GM12878 (cell line): Measurements from ENCODE around the gene GAP43. TPM values are rescaled to one million over a fixed set of nuclear protein-coding genes. Genes with fewer than 3 reads are reported as not detected.

Experiments used
- ATAC-seq: fragments of 200-7000 bp; cut with Tn5 transposase; 3 replicates; pipeline ENCODE4 v1.9.1; 2020; ENCODE audit warnings: mild to moderate bottlenecking, moderate library complexity
- BruUV-seq: library from RNA; stranded (reverse); fragments of 400-500 nt; replicated peaks from 2 replicates; lab custom pipeline; 2021; lab: Mats Ljungman, UMichigan
- CTCF ChIA-PET: fragments of 300-600 bp; sonication (Branson Sonifier 250); formaldehyde crosslinking; extraction: SDS; loops from one replicate; lab custom pipeline; 2021; ENCODE audit warnings: inconsistent platforms; lab: Yijun Ruan, JAX
- POLR2A ChIA-PET: fragments of 350-600 bp; formaldehyde crosslinking; extraction: SDS; loops from one replicate; lab custom pipeline; 2021; ENCODE audit warnings: inconsistent platforms; lab: Charles Lee
- RAD21 ChIA-PET: fragments of 300-600 bp; sonication (Branson Sonifier 250); formaldehyde crosslinking; loops from one replicate; lab custom pipeline; 2023; ENCODE audit warnings: antibody characterized with exemption; ENCODE audit not compliant: unreplicated experiment; lab: Charles Lee
- SMC1A ChIA-PET: fragments of 300-600 bp; sonication (Branson Sonifier 250); formaldehyde crosslinking; loops from one replicate; lab custom pipeline; 2023; ENCODE audit not compliant: unreplicated experiment, uncharacterized antibody; lab: Charles Lee
- DNase-seq: peaks from one replicate; pipeline ENCODE4 v3.0.0-alpha.2; 2011; ENCODE audit warnings: low read depth, low spot score
- FAIRE-seq: peaks from 3 replicates; lab custom pipeline; 2011; peaks lifted over from hg19 to GRCh38; lab: Jason Lieb, UNC
- H2AFZ ChIP-seq: 2 replicates; pipeline ENCODE4 v1.6.0; 2011; ENCODE audit warnings: low read depth, low read length, control low read depth; ENCODE audit not compliant: control insufficient read depth
- H3K27ac ChIP-seq: 2 replicates; pipeline ENCODE4 v1.5.1; 2011; ENCODE audit warnings: control low read depth; ENCODE audit not compliant: control insufficient read depth, insufficient read depth
- H3K27me3 ChIP-seq, 2 experiments: replicated peaks in 1 of 2; 2 replicates each; pipeline versions ENCODE4 v1.6.0 to v1.6.1; 2011; ENCODE audit warnings: low read length in 1 of 2; ENCODE audit not compliant: control insufficient read depth in 2 of 2, insufficient read depth in 2 of 2
- H3K36me3 ChIP-seq, 2 experiments: 2 replicates each; pipeline ENCODE4 v1.5.1; 2011; ENCODE audit warnings: low read length in 1 of 2; ENCODE audit not compliant: control insufficient read depth in 2 of 2, insufficient read depth in 2 of 2
- H3K4me1 ChIP-seq: 2 replicates; pipeline ENCODE4 v1.6.1; 2011; ENCODE audit warnings: mild to moderate bottlenecking, low read length, moderate library complexity, mixed read lengths; ENCODE audit not compliant: control insufficient read depth, insufficient read depth
- H3K4me2 ChIP-seq: 2 replicates; pipeline ENCODE4 v1.6.0; 2011; ENCODE audit warnings: control low read depth; ENCODE audit not compliant: control insufficient read depth, insufficient read depth
- H3K4me3 ChIP-seq: fragments of 200-600 bp; sonication (generic); 2 replicates; pipeline ENCODE4 v1.5.1; 2016
- H3K79me2 ChIP-seq: 2 replicates; pipeline ENCODE4 v1.6.0; 2011; ENCODE audit warnings: low read length; ENCODE audit not compliant: control insufficient read depth, insufficient read depth
- H3K9ac ChIP-seq: 2 replicates; pipeline ENCODE4 v1.8.0; 2011; ENCODE audit warnings: low read length, control low read depth, mixed read lengths; ENCODE audit not compliant: control insufficient read depth, insufficient read depth
- H3K9me3 ChIP-seq: replicated peaks from 3 replicates; pipeline ENCODE4 v1.5.1; 2011; ENCODE audit warnings: mild to moderate bottlenecking, low read length; ENCODE audit not compliant: control insufficient read depth, insufficient read depth
- H4K20me1 ChIP-seq: 2 replicates; pipeline ENCODE4 v1.6.0; 2011; ENCODE audit not compliant: control insufficient read depth, insufficient read depth
- JUNB ChIP-seq: IDR thresholded peaks from 2 replicates; pipeline ENCODE4 v1.6.1; 2016; ENCODE audit warnings: antibody characterized with exemption, mild to moderate bottlenecking
- KLF5 ChIP-seq: fragments of 450-650 bp; IDR thresholded peaks from 2 replicates; pipeline ENCODE4 v1.6.1; 2014; ENCODE audit warnings: mild to moderate bottlenecking; ENCODE audit not compliant: partially characterized antibody
- SUPT20H ChIP-seq: IDR thresholded peaks from 2 replicates; pipeline ENCODE4 v1.6.1; 2011; ENCODE audit warnings: low read depth, mild to moderate bottlenecking, low read length, moderate library complexity, borderline replicate concordance; ENCODE audit not compliant: control insufficient read depth
- WGBS: methylation state at CpG from one replicate; pipeline ENCODE4 v1.1.6; 2016; ENCODE audit warnings: low lambda C conversion rate; ENCODE audit not compliant: insufficient replicate concordance, insufficient coverage; ENCODE audit errors: missing lambda C conversion rate; 5-methylcytosine and 5-hydroxymethylcytosine counted together
- in situ Hi-C: fragments of 300-500 bp; cut with MboI; formaldehyde crosslinking; loops from 9 replicates; pipeline ENCODE4 v1.14.3; 2018; ENCODE audit warnings: mixed read lengths
- intact Hi-C: fragments of 100-400 bp; cut with micrococcal nuclease; formaldehyde crosslinking; loops from one replicate; pipeline ENCODE4 v1.14.2; 2022; ENCODE audit not compliant: unreplicated experiment
- polyA plus RNA-seq, 11 experiments: library from polyadenylated mRNA; depleted of rRNA in 4 of 11; unstranded in 6 of 11; stranded (reverse) in 5 of 11; fragments of >200 nt; fragmentation: Nextera tagmentation in 4 of 11; fragmentation: Illumina TruSeq in 1 of 11; extraction: Ambion mirVana in 4 of 11; extraction: Trizol in 1 of 11; gene quantifications; 1 replicate in 1 of 11; 2 replicates in 10 of 11; pipeline versions ENCODE4 v1.2.1 to v1.2.3, GENCODE V29; 2011 to 2016; ENCODE audit warnings: inconsistent platforms in 2 of 11, missing spikeins in 2 of 11, low read depth in 1 of 11
- total RNA-seq, 4 experiments: library from RNA; depleted of rRNA in 3 of 4; stranded (reverse); fragments of >200 nt in 3 of 4; fragmentation: Illumina TruSeq in 1 of 4; extraction: Trizol in 1 of 4; gene quantifications; 2 replicates each; pipeline versions ENCODE4 v1.2.1 to v1.2.3, GENCODE V29; 2013 to 2021
- TF ChIP-seq, protein P1 (sequence below): fragments of 450-650 bp; IDR thresholded peaks from 2 replicates; pipeline ENCODE4 v1.6.1; 2017; ENCODE audit warnings: mild to moderate bottlenecking, moderate library complexity

Gene GAP43
- total and polyA plus RNA-seq, 10 of the 15 experiments (the other 5 are each of a cell fraction or from before 2014, with no cell fraction given), result 0.06 to 0.16 TPM; not detected in 8

- H4K20me1 ChIP-seq, result no peaks in the 10 kb centered on the region
- no peaks in the 10 kb centered on the region for H3K79me2 ChIP-seq
- H3K4me2 ChIP-seq, result peak overlapping the region; percentile 97; the same call in 1 of the 2 replicates
- no peak for FAIRE-seq
- 20% methylated on average over 5 of the region's 5 CpGs for WGBS
- no peak for ATAC-seq
- peaks cover 0 to 2% of the 10 kb centered on the region in 2 experiments; a peak in 1 of 4 replicates for H3K27me3 ChIP-seq
- ChIA-PET RAD21 (no interaction called here), SMC1A (interaction anchor here (1.1 to 3.0 kb wide), 2 partner anchors 11 to 601 kb away, joined by 3 to 10 read pairs; no protein-coding TSS in a partner anchor), CTCF (interaction anchor here (0.6 to 1.2 kb wide), 2 partner anchors 134 to 564 kb away, joined by 3 to 4 read pairs; no protein-coding TSS in a partner anchor), POLR2A (interaction anchor here (0.6 kb wide), 1 partner anchor 33 kb away, joined by 3 read pairs; no protein-coding TSS in a partner anchor)
- no peaks in the 10 kb centered on the region for H3K36me3 ChIP-seq
- peaks cover 21% of the 10 kb centered on the region for H3K4me1 ChIP-seq
- no peak for TF ChIP-seq KLF5
- 0 out of 2 replicates have a peak, but pooled peaks have one; percentile 19 for TF ChIP-seq JUNB
- TF ChIP-seq, protein P1, sequence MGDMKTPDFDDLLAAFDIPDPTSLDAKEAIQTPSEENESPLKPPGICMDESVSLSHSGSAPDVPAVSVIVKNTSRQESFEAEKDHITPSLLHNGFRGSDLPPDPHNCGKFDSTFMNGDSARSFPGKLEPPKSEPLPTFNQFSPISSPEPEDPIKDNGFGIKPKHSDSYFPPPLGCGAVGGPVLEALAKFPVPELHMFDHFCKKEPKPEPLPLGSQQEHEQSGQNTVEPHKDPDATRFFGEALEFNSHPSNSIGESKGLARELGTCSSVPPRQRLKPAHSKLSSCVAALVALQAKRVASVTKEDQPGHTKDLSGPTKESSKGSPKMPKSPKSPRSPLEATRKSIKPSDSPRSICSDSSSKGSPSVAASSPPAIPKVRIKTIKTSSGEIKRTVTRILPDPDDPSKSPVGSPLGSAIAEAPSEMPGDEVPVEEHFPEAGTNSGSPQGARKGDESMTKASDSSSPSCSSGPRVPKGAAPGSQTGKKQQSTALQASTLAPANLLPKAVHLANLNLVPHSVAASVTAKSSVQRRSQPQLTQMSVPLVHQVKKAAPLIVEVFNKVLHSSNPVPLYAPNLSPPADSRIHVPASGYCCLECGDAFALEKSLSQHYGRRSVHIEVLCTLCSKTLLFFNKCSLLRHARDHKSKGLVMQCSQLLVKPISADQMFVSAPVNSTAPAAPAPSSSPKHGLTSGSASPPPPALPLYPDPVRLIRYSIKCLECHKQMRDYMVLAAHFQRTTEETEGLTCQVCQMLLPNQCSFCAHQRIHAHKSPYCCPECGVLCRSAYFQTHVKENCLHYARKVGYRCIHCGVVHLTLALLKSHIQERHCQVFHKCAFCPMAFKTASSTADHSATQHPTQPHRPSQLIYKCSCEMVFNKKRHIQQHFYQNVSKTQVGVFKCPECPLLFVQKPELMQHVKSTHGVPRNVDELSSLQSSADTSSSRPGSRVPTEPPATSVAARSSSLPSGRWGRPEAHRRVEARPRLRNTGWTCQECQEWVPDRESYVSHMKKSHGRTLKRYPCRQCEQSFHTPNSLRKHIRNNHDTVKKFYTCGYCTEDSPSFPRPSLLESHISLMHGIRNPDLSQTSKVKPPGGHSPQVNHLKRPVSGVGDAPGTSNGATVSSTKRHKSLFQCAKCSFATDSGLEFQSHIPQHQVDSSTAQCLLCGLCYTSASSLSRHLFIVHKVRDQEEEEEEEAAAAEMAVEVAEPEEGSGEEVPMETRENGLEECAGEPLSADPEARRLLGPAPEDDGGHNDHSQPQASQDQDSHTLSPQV, result no peak
- TF ChIP-seq SUPT20H, result no peak
- no peak overlapping the region for H3K27ac ChIP-seq
- intact Hi-C loops, result no loop called here
- H3K4me3 ChIP-seq, result no peak overlapping the region
- DNase-seq, result no peak
- in situ Hi-C loops, result no loop called here
- H2AFZ ChIP-seq, result no peak overlapping the region
- no TSS peak for BruUV-seq
- no peaks in the 10 kb centered on the region for H3K9me3 ChIP-seq
- H3K9ac ChIP-seq, result no peak overlapping the region
These were observed 33.9 kb downstream of the GAP43 start for GRCh38 chr3:115657168-115657567.
